Chondrocyte (in vitro differentiated cells): ENCODE results near the gene SLC16A8. TPM values are rescaled to one million over a fixed set of nuclear protein-coding genes. Genes with fewer than 3 reads are reported as not detected.

Experiments used
- DNase-seq: peaks from one replicate; pipeline ENCODE4 v3.0.0; 2021; ENCODE audit warnings: mixed read lengths, low spot score
- H3K27ac Mint-ChIP-seq: one replicate; pipeline ENCODE4 v1.8.0; 2021; ENCODE audit warnings: mild to moderate bottlenecking, moderate library complexity, mixed read lengths; ENCODE audit not compliant: unreplicated experiment
- H3K27me3 Mint-ChIP-seq: 2 replicates; pipeline ENCODE4 v1.8.0; 2021; ENCODE audit warnings: low read depth, mixed read lengths
- H3K36me3 Mint-ChIP-seq: 2 replicates; pipeline ENCODE4 v1.8.0; 2021; ENCODE audit warnings: low read depth, mixed read lengths
- H3K4me1 Mint-ChIP-seq: 2 replicates; pipeline ENCODE4 v1.8.0; 2021; ENCODE audit warnings: low read depth, mild to moderate bottlenecking, mixed read lengths
- H3K4me3 Mint-ChIP-seq: one replicate; pipeline ENCODE4 v1.8.0; 2021; ENCODE audit warnings: mild to moderate bottlenecking, moderate library complexity, mixed read lengths; ENCODE audit not compliant: unreplicated experiment
- H3K9me3 Mint-ChIP-seq: 2 replicates; pipeline ENCODE4 v1.8.0; 2021; ENCODE audit warnings: low read depth, mixed read lengths
- CTCF ChIP-seq: fragments of 200-600 bp; sonication (generic); IDR thresholded peaks from 2 replicates; pipeline ENCODE4 v1.5.0; 2021; ENCODE audit warnings: antibody characterized with exemption, mild to moderate bottlenecking, moderate library complexity
- total RNA-seq: library from RNA; stranded (reverse); gene quantifications from 3 replicates; pipeline ENCODE4 v1.2.1, GENCODE V29; 2021

Gene SLC16A8
- total RNA-seq, 1 donor from 2014 or later, result 0.50 TPM

GRCh38 chr22:38049812-38050619, 34.0 kb downstream of the SLC16A8 start:
- Mint-ChIP-seq H3K27ac (no peak overlapping the region), H3K9me3 (no peaks in the 10 kb centered on the region), H3K36me3 (no peaks in the 10 kb centered on the region), H3K4me3 (no peak overlapping the region), H3K27me3 (no peaks in the 10 kb centered on the region), H3K4me1 (peaks cover 5% of the 10 kb centered on the region)
- no peak for DNase-seq
- no peak for TF ChIP-seq CTCF

- Mint-ChIP-seq H3K9me3 (no peaks in the 10 kb centered on the region), H3K27ac (no peak overlapping the region), H3K27me3 (no peaks in the 10 kb centered on the region), H3K36me3 (no peaks in the 10 kb centered on the region), H3K4me1 (no peaks in the 10 kb centered on the region), H3K4me3 (no peak overlapping the region)
- no peak for DNase-seq
- no peak for TF ChIP-seq CTCF
Observed at GRCh38 chr22:38046070-38046748, 37.8 kb downstream of the SLC16A8 start.

- no peak overlapping the region for H3K4me3 Mint-ChIP-seq
- H3K36me3 Mint-ChIP-seq, result no peaks in the 10 kb centered on the region
- no peaks in the 10 kb centered on the region for H3K9me3 Mint-ChIP-seq
- DNase-seq, result no peak
- no peak for TF ChIP-seq CTCF
- H3K27ac Mint-ChIP-seq, result no peak overlapping the region
- H3K27me3 Mint-ChIP-seq, result no peaks in the 10 kb centered on the region
- peaks cover 4% of the 10 kb centered on the region for H3K4me1 Mint-ChIP-seq
Observed at GRCh38 chr22:38043151-38044039, 40.6 kb downstream of the SLC16A8 start.

- DNase-seq, result no peak
- Mint-ChIP-seq H3K27ac (no peak overlapping the region), H3K9me3 (no peaks in the 10 kb centered on the region), H3K36me3 (no peaks in the 10 kb centered on the region), H3K4me3 (no peak overlapping the region), H3K27me3 (no peaks in the 10 kb centered on the region), H3K4me1 (peaks cover 4% of the 10 kb centered on the region)
- TF ChIP-seq CTCF, result no peak
Observed at GRCh38 chr22:38042488-38042790, 41.5 kb downstream of the SLC16A8 start.
